H1 (cell line): ENCODE measurements around the gene HTATIP2. TPM values are rescaled to one million over a fixed set of nuclear protein-coding genes. Genes with fewer than 3 reads are reported as not detected.

ENCODE experiments used
- CTCF ChIA-PET: fragments of 300-600 bp; sonication (Branson Sonifier 250); formaldehyde crosslinking; loops from one replicate; lab custom pipeline; 2021; ENCODE audit not compliant: partially characterized antibody; lab: Charles Lee
- POLR2A ChIA-PET: fragments of 300-600 bp; sonication (Branson Sonifier 250); formaldehyde crosslinking; loops from one replicate; lab custom pipeline; 2021; ENCODE audit warnings: inconsistent platforms; ENCODE audit not compliant: partially characterized antibody; lab: Charles Lee
- DNase-seq, 2 experiments: peaks; one replicate each; pipeline versions ENCODE4 v3.0.0 to v3.0.0-alpha.2; 2010 to 2022; ENCODE audit warnings: low spot score in 2 of 2, low read depth in 1 of 2, mixed read lengths in 1 of 2
- FAIRE-seq: peaks from 2 replicates; lab custom pipeline; 2011; peaks lifted over from hg19 to GRCh38; lab: Jason Lieb, UNC
- H2AFZ ChIP-seq: 2 replicates; pipeline ENCODE4 v1.8.1; 2012; ENCODE audit warnings: low read length, inconsistent platforms
- H2AK5ac ChIP-seq: 2 replicates; pipeline ENCODE4 v1.6.1; 2013; ENCODE audit warnings: low read depth, low read length
- H2BK120ac ChIP-seq: replicated peaks from 2 replicates; pipeline ENCODE3; 2013; ENCODE audit warnings: low read depth, low read length, inconsistent platforms
- H2BK12ac ChIP-seq: 2 replicates; pipeline ENCODE4 v1.6.1; 2013; ENCODE audit warnings: low read depth, low read length
- H2BK15ac ChIP-seq: 2 replicates; pipeline ENCODE4 v1.6.1; 2013; ENCODE audit warnings: low read length
- H2BK20ac ChIP-seq: 2 replicates; pipeline ENCODE4 v1.6.1; 2013; ENCODE audit warnings: low read length
- H2BK5ac ChIP-seq: 2 replicates; pipeline ENCODE4 v1.6.1; 2013; ENCODE audit warnings: low read depth, low read length
- H3K14ac ChIP-seq: 2 replicates; pipeline ENCODE4 v1.6.1; 2013; ENCODE audit warnings: inconsistent platforms; ENCODE audit not compliant: insufficient read length
- H3K18ac ChIP-seq: 2 replicates; pipeline ENCODE4 v1.6.1; 2013; ENCODE audit warnings: low read length; ENCODE audit errors: extremely low read depth
- H3K23ac ChIP-seq: 2 replicates; pipeline ENCODE4 v1.6.1; 2013; ENCODE audit warnings: inconsistent platforms; ENCODE audit not compliant: insufficient read length
- H3K23me2 ChIP-seq: 2 replicates; pipeline ENCODE4 v1.6.1; 2013; ENCODE audit warnings: low read depth, low read length
- H3K27ac ChIP-seq: 2 replicates; pipeline ENCODE4 v1.6.1; 2011; ENCODE audit warnings: low read depth, low read length, inconsistent platforms
- H3K27me3 ChIP-seq, 4 experiments: replicated peaks in 1 of 4; 1 replicate in 1 of 4; 2 replicates in 3 of 4; pipeline versions ENCODE4 v1.6.1 to v1.8.1; 2011 to 2013; ENCODE audit warnings: low read length in 3 of 4, mild to moderate bottlenecking in 3 of 4, inconsistent platforms in 2 of 4, mixed read lengths in 2 of 4, moderate library complexity in 1 of 4; ENCODE audit not compliant: control insufficient read depth in 3 of 4, insufficient read depth in 3 of 4; ENCODE audit errors: extremely low read depth in 1 of 4
- H3K36me3 ChIP-seq, 4 experiments: 2 replicates each; pipeline versions ENCODE4 v1.6.1 to v1.8.1; 2011 to 2013; ENCODE audit warnings: mild to moderate bottlenecking in 4 of 4, low read length in 3 of 4, moderate library complexity in 2 of 4, control low read depth in 1 of 4, inconsistent platforms in 1 of 4; ENCODE audit not compliant: insufficient read depth in 4 of 4, control insufficient read depth in 2 of 4
- H3K4ac ChIP-seq: replicated peaks from 2 replicates; pipeline ENCODE3; 2013; ENCODE audit warnings: low read length, low read depth, mixed read lengths, inconsistent platforms; ENCODE audit not compliant: insufficient read length
- H3K4me1 ChIP-seq, 4 experiments: replicated peaks in 1 of 4; 1 replicate in 1 of 4; 2 replicates in 3 of 4; pipeline versions ENCODE4 v1.6.1 to v1.8.1; 2011 to 2013; ENCODE audit warnings: low read length in 3 of 4, inconsistent platforms in 2 of 4, mixed read lengths in 1 of 4; ENCODE audit not compliant: insufficient read depth in 4 of 4, control insufficient read depth in 3 of 4
- H3K4me2 ChIP-seq, 2 experiments: 2 replicates each; pipeline versions ENCODE4 v1.6.1 to v1.8.1; 2011 to 2013; ENCODE audit warnings: low read depth in 2 of 2, low read length in 2 of 2, control low read depth in 1 of 2, inconsistent platforms in 1 of 2, mild to moderate bottlenecking in 1 of 2; ENCODE audit not compliant: insufficient read depth in 1 of 2
- H3K4me3 ChIP-seq, 4 experiments: fragments of 200-600, 300-600 bp in 1 of 4; sonication (generic), shearing (Covaris generic), sonication (Bioruptor Twin) in 1 of 4; 2 replicates each; pipeline versions ENCODE4 v1.5.1 to v1.8.1; 2011 to 2016; ENCODE audit warnings: low read length in 4 of 4, low read depth in 3 of 4, control low read depth in 2 of 4, inconsistent platforms in 2 of 4, mild to moderate bottlenecking in 2 of 4, mixed read lengths in 1 of 4, moderate library complexity in 1 of 4; ENCODE audit not compliant: insufficient read depth in 2 of 4; ENCODE audit errors: extremely low read depth in 1 of 4
- H3K56ac ChIP-seq: replicated peaks from 2 replicates; pipeline ENCODE3; 2013; ENCODE audit warnings: low read depth, mild to moderate bottlenecking, mixed read lengths, low read length, inconsistent platforms; ENCODE audit not compliant: insufficient read length
- H3K79me1 ChIP-seq: 2 replicates; pipeline ENCODE4 v1.6.1; 2013; ENCODE audit warnings: low read depth, low read length, control low read depth
- H3K79me2 ChIP-seq, 2 experiments: 2 replicates each; pipeline versions ENCODE4 v1.6.1 to v1.8.1; 2012 to 2013; ENCODE audit warnings: low read length in 2 of 2, mild to moderate bottlenecking in 2 of 2, inconsistent platforms in 1 of 2; ENCODE audit not compliant: insufficient read depth in 2 of 2, control insufficient read depth in 1 of 2
- H3K9ac ChIP-seq, 4 experiments: replicated peaks in 1 of 4; 1 replicate in 1 of 4; 2 replicates in 3 of 4; pipeline versions ENCODE4 v1.6.1 to v1.8.1; 2011 to 2013; ENCODE audit warnings: low read depth in 3 of 4, low read length in 3 of 4, control low read depth in 2 of 4, mild to moderate bottlenecking in 2 of 4, moderate library complexity in 2 of 4, inconsistent platforms in 1 of 4; ENCODE audit errors: extremely low read depth in 1 of 4
- H3K9me3 ChIP-seq, 2 experiments: 2 replicates each; pipeline versions ENCODE4 v1.6.1 to v1.8.1; 2012 to 2013; ENCODE audit warnings: mild to moderate bottlenecking in 2 of 2, moderate library complexity in 2 of 2, control low read depth in 1 of 2, inconsistent platforms in 1 of 2, low read depth in 1 of 2, low read length in 1 of 2, mixed read lengths in 1 of 2; ENCODE audit not compliant: insufficient read depth in 2 of 2
- H4K20me1 ChIP-seq, 2 experiments: replicated peaks in 1 of 2; 2 replicates each; pipeline versions ENCODE3 to v1.8.1; 2011 to 2013; ENCODE audit warnings: inconsistent platforms in 2 of 2, low read length in 2 of 2, mild to moderate bottlenecking in 1 of 2; ENCODE audit not compliant: insufficient read depth in 2 of 2, control insufficient read depth in 1 of 2
- H4K5ac ChIP-seq: 2 replicates; pipeline ENCODE4 v1.6.1; 2013; ENCODE audit warnings: low read length, low read depth, mixed read lengths, inconsistent platforms; ENCODE audit not compliant: insufficient read length
- H4K8ac ChIP-seq: 2 replicates; pipeline ENCODE4 v1.8.0; 2013; ENCODE audit warnings: mild to moderate bottlenecking, moderate library complexity, low read length, inconsistent platforms; ENCODE audit not compliant: insufficient read depth; ENCODE audit errors: extremely low read depth
- H4K91ac ChIP-seq: replicated peaks from 2 replicates; pipeline ENCODE3; 2013; ENCODE audit warnings: low read length, mixed read lengths, inconsistent platforms; ENCODE audit not compliant: insufficient read length
- CTCF ChIP-seq, 3 experiments: IDR thresholded peaks; 1 replicate in 2 of 3; 2 replicates in 1 of 3; pipeline versions ENCODE4 v1.5.1 to v1.6.1; 2011; ENCODE audit warnings: low read length in 3 of 3, mild to moderate bottlenecking in 3 of 3, inconsistent platforms in 2 of 3, low read depth in 1 of 3, moderate library complexity in 1 of 3; ENCODE audit not compliant: insufficient read depth in 1 of 3; ENCODE audit errors: control extremely low read depth in 1 of 3
- WGBS, 2 experiments: shearing (Covaris generic) in 1 of 2; methylation state at CpG; one replicate each; pipeline versions ENCODE4 v1.1.6 to v1.1.7; 2013 to 2015; ENCODE audit warnings: low lambda C conversion rate in 2 of 2, mixed read lengths in 2 of 2, inconsistent platforms in 1 of 2, low coverage in 1 of 2, missing lambda C conversion rate in 1 of 2; ENCODE audit not compliant: insufficient replicate concordance in 2 of 2, insufficient coverage in 1 of 2, insufficient read length in 1 of 2; ENCODE audit errors: extremely low coverage in 1 of 2, missing lambda C conversion rate in 1 of 2; 5-methylcytosine and 5-hydroxymethylcytosine counted together
- polyA plus RNA-seq, 7 experiments: library from polyadenylated mRNA; depleted of rRNA in 3 of 7; stranded (reverse) in 5 of 7; unstranded in 2 of 7; fragments of >200 nt in 5 of 7; fragments of 200-250 nt in 2 of 7; gene quantifications; 1 replicate in 5 of 7; 2 replicates in 1 of 7; 4 replicates in 1 of 7; pipeline versions ENCODE4 v1.2.1 to v1.2.3, GENCODE V29; 2011 to 2013; ENCODE audit warnings: missing spikeins in 2 of 7, mixed read lengths in 2 of 7
- total RNA-seq: library from RNA; stranded (reverse); fragmentation: NEBNext Ultra II Directional; extraction: Animal tissue kit (Norgen Biotek cat#: 25700); gene quantifications from 2 replicates; pipeline ENCODE4 v1.2.1, GENCODE V29; 2021

The HTATIP2 gene
- total and polyA plus RNA-seq, 2 of the 8 experiments (the other 6 are each of a cell fraction or from before 2014, with no cell fraction given): 22.6 to 33.1 TPM

GRCh38 chr11:20362481-20362880 is 1.0 kb upstream of the HTATIP2 start:
- Histone ChIP-seq H2AFZ (no peak overlapping the region), H3K9me3 (no peaks in the 10 kb centered on the region), H3K4me1 (peaks cover 0 to 12% (median 6%) of the 10 kb centered on the region in 4 experiments; a peak in 5 of 7 replicates), H4K91ac (no peak overlapping the region), H2BK120ac (no peak overlapping the region), H2BK12ac (no peak overlapping the region), H2BK20ac (no peak overlapping the region), H3K18ac (no peak overlapping the region), H4K8ac (no peak overlapping the region), H3K9ac (no peak overlapping the region), H3K14ac (no peak overlapping the region), H3K79me1 (no peaks in the 10 kb centered on the region), H3K27me3 (peaks cover 6 to 19% (median 15%) of the 10 kb centered on the region in 4 experiments), H4K20me1 (no peaks in the 10 kb centered on the region), H3K23ac (no peak overlapping the region), H3K4ac (no peak overlapping the region), H3K27ac (no peak overlapping the region), H3K23me2 (peaks cover 6% of the 10 kb centered on the region; the same call in 1 of the 2 replicates), H4K5ac (no peak overlapping the region), H2BK15ac (no peak overlapping the region), H2BK5ac (no peak overlapping the region), H3K56ac (no peak overlapping the region), H3K4me3 (no peak overlapping the region), H3K4me2 (no peak overlapping the region; a peak in 1 of 4 replicates), H3K79me2 (no peaks in the 10 kb centered on the region), H3K36me3 (no peaks in the 10 kb centered on the region; a peak in 1 of 8 replicates), H2AK5ac (no peak overlapping the region)
- DNase-seq (no peak), FAIRE-seq (no peak)
- WGBS, 2 experiments: 0% methylated on average over 1 of the region's 1 CpG; no CpG with 5 or more reads in 1 of the 2 experiments
- no peak for TF ChIP-seq CTCF (IDR thresholded peaks at IDR 0.05; ENCODE audit: control extremely low read depth in 1 of 3, insufficient read depth in 1 of 3, low read depth in 1 of 3, low read length in 3 of 3)
- POLR2A ChIA-PET: no interaction called here
- CTCF ChIA-PET: interaction anchor here (1.1 to 7.7 kb wide), 3 partner anchors 8 to 235 kb away, joined by 3 to 49 read pairs (median 4); no protein-coding TSS in a partner anchor
